Upper lobe of left lung (tissue), 4 donors: ENCODE results near the gene IGSF8.

ENCODE experiments used
- CTCF ChIP-seq, 6 experiments: fragments of 450-650 bp in 4 of 6; fragments of 200-600 bp in 2 of 6; sonication (generic) in 2 of 6; IDR thresholded peaks; one replicate each; pipeline ENCODE4 v1.5.1; 2016 to 2019; ENCODE audit warnings: antibody characterized with exemption in 6 of 6
- EP300 ChIP-seq, 4 donors: sonication (generic); formaldehyde crosslinking; IDR thresholded peaks; one replicate each; pipeline ENCODE4 v1.5.1; 2017; ENCODE audit warnings: antibody characterized with exemption in 4 of 4, control low read depth in 2 of 4
- POLR2A ChIP-seq, 4 donors: fragments of 450-650 bp; IDR thresholded peaks; one replicate each; pipeline ENCODE4 v1.5.1; 2016 to 2017; ENCODE audit warnings: antibody characterized with exemption in 4 of 4, mild to moderate bottlenecking in 2 of 4
- POLR2AphosphoS5 ChIP-seq, 2 donors: sonication (generic); formaldehyde crosslinking; IDR thresholded peaks; one replicate each; pipeline ENCODE4 v1.5.1; 2017; ENCODE audit warnings: antibody characterized with exemption in 2 of 2

DNA sequence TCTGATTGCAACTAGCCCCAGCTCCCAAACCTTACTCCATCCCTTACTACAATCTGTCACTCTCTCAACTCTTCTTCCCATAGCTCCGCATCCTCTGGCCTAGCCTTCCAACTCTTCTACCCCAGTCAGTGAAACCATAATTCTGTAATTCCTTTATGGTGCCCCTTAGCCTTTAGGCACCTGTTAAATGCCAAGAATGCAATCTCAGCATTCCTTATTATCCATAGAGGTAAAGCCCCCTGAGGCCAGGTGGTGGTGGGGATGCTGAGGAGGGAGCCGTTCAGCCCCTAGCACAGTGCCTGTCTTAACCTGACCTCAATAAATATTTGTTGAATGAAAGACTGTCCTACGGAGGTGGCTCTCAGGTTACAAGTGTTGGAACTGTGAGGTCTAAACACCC is 31.1 kb upstream of the IGSF8 start:
- TF ChIP-seq POLR2A (IDR thresholded peaks at IDR 0.05) (no peak), POLR2AphosphoS5 (IDR thresholded peaks at IDR 0.05) (no peak), CTCF (IDR thresholded peaks at IDR 0.05) (no peak), EP300 (IDR thresholded peaks at IDR 0.05) (no peak)
